ENCODE data around the gene PDCL2.

GRCh38 chr4:55546506-55546755 is 45.6 kb downstream of the PDCL2 start:
- TF ChIP-seq POLR2A (IDR thresholded peaks at IDR 0.05) (no peak), CTCF (IDR thresholded peaks at IDR 0.05) (no peak)

All from body of pancreas (tissue), 4 donors.